Smooth muscle cell (in vitro differentiated cells): ENCODE data around the gene AADAC. TPM values are rescaled to one million over a fixed set of nuclear protein-coding genes. Genes with fewer than 3 reads are reported as not detected.

Source experiments
- DNase-seq: peaks from one replicate; lab custom pipeline; 2025; ENCODE audit not compliant: unreplicated experiment; lab: John Stamatoyannopoulos, UW
- H2AFZ ChIP-seq: fragments of 200-600 bp; sonication (generic); 2 replicates; pipeline ENCODE4 v1.6.0; 2016; ENCODE audit warnings: antibody characterized with exemption, low read depth, mild to moderate bottlenecking
- H3F3A ChIP-seq: fragments of 200-600 bp; sonication (generic); 2 replicates; pipeline ENCODE4 v1.6.0; 2017; ENCODE audit warnings: antibody characterized with exemption, low read depth
- H3K27ac ChIP-seq: fragments of 200-600 bp; sonication (generic); 2 replicates; pipeline ENCODE4 v1.5.1; 2016; ENCODE audit warnings: low read depth, mild to moderate bottlenecking
- H3K27me3 ChIP-seq: fragments of 200-600 bp; sonication (generic); 2 replicates; pipeline ENCODE4 v1.6.1; 2016; ENCODE audit warnings: low read depth, mild to moderate bottlenecking
- H3K36me3 ChIP-seq: fragments of 200-600 bp; sonication (generic); 2 replicates; pipeline ENCODE4 v1.5.1; 2016; ENCODE audit warnings: low read depth
- H3K4me1 ChIP-seq: fragments of 200-600 bp; sonication (generic); 2 replicates; pipeline ENCODE4 v1.5.1; 2016; ENCODE audit warnings: low read depth
- H3K4me2 ChIP-seq: fragments of 200-600 bp; sonication (generic); 2 replicates; pipeline ENCODE4 v1.6.0; 2016; ENCODE audit warnings: mild to moderate bottlenecking
- H3K4me3 ChIP-seq: fragments of 200-600 bp; sonication (generic); 2 replicates; pipeline ENCODE4 v1.5.1; 2016; ENCODE audit warnings: mild to moderate bottlenecking
- H3K79me2 ChIP-seq: fragments of 200-600 bp; sonication (generic); 2 replicates; pipeline ENCODE4 v1.6.0; 2016; ENCODE audit warnings: low read depth, mild to moderate bottlenecking
- H3K9ac ChIP-seq: fragments of 200-600 bp; sonication (generic); 2 replicates; pipeline ENCODE4 v1.6.0; 2016; ENCODE audit warnings: low read depth
- H3K9me3 ChIP-seq: fragments of 200-600 bp; sonication (generic); replicated peaks from 2 replicates; pipeline ENCODE4 v1.5.1; 2016; ENCODE audit warnings: low read depth
- H4K20me1 ChIP-seq: fragments of 200-600 bp; sonication (generic); 2 replicates; pipeline ENCODE4 v1.6.0; 2016; ENCODE audit warnings: low read depth
- CTCF ChIP-seq: fragments of 200-600 bp; sonication (generic); IDR thresholded peaks from 2 replicates; pipeline ENCODE4 v1.5.1; 2017; ENCODE audit warnings: borderline replicate concordance, mild to moderate bottlenecking, antibody characterized with exemption; ENCODE audit not compliant: insufficient read depth, poor library complexity, severe bottlenecking
- WGBS: methylation state at CpG from one replicate; pipeline ENCODE4 v1.1.7; 2016; ENCODE audit warnings: low lambda C conversion rate; 5-methylcytosine and 5-hydroxymethylcytosine counted together
- polyA plus RNA-seq: library from polyadenylated mRNA; unstranded; fragments of >200 nt; fragmentation: Nextera tagmentation; extraction: Ambion mirVana; gene quantifications from 2 replicates; pipeline ENCODE4 v1.2.1, GENCODE V29; 2016
- total RNA-seq: library from RNA; depleted of rRNA; stranded (reverse); fragments of >200 nt; gene quantifications from 2 replicates; pipeline ENCODE4 v1.2.3, GENCODE V29; 2014

AADAC gene
- total and polyA plus RNA-seq, 2 experiments from 2014 or later = 0.54 to 0.67 TPM

GRCh38 chr3:151818361-151818760 is 4.4 kb downstream of the AADAC start:
- no peaks in the 10 kb centered on the region for H3K27me3 ChIP-seq
- TF ChIP-seq CTCF = no peak
- no peak overlapping the region for H2AFZ ChIP-seq
- H3K27ac ChIP-seq = no peak overlapping the region
- H3K79me2 ChIP-seq = no peaks in the 10 kb centered on the region
- H3K36me3 ChIP-seq = no peaks in the 10 kb centered on the region
- DNase-seq = no peak
- no peak overlapping the region for H3K4me3 ChIP-seq
- no peaks in the 10 kb centered on the region for H4K20me1 ChIP-seq
- H3K4me1 ChIP-seq = no peaks in the 10 kb centered on the region
- WGBS = 84% methylated on average over 4 of the region's 4 CpGs
- H3K9ac ChIP-seq = no peak overlapping the region
- no peaks in the 10 kb centered on the region for H3K9me3 ChIP-seq
- no peak overlapping the region for H3K4me2 ChIP-seq
- no peaks in the 10 kb centered on the region for H3F3A ChIP-seq

- Histone ChIP-seq H3K36me3 (no peaks in the 10 kb centered on the region), H3K27ac (no peak overlapping the region), H4K20me1 (no peaks in the 10 kb centered on the region), H3K9ac (no peak overlapping the region), H3K4me1 (no peaks in the 10 kb centered on the region), H3K4me3 (no peak overlapping the region), H3K79me2 (no peaks in the 10 kb centered on the region), H3F3A (no peaks in the 10 kb centered on the region), H2AFZ (peak overlapping the region; percentile 50), H3K4me2 (no peak overlapping the region), H3K9me3 (no peaks in the 10 kb centered on the region), H3K27me3 (no peaks in the 10 kb centered on the region)
- TF ChIP-seq CTCF = no peak
- no peak for DNase-seq
- 52% methylated on average over 4 of the region's 4 CpGs for WGBS
These were observed 6.0 kb downstream of the AADAC start for GRCh38 chr3:151819910-151820309.

GRCh38 chr3:151827816-151828215 is 13.9 kb downstream of the AADAC start:
- no peak overlapping the region for H2AFZ ChIP-seq
- H3K4me3 ChIP-seq = no peak overlapping the region
- TF ChIP-seq CTCF = no peak
- no peaks in the 10 kb centered on the region for H3F3A ChIP-seq
- H3K4me1 ChIP-seq = no peaks in the 10 kb centered on the region
- H4K20me1 ChIP-seq = no peaks in the 10 kb centered on the region
- no peaks in the 10 kb centered on the region for H3K79me2 ChIP-seq
- H3K27ac ChIP-seq = no peak overlapping the region
- WGBS = 92% methylated on average over 3 of the region's 3 CpGs
- no peak overlapping the region for H3K4me2 ChIP-seq
- H3K36me3 ChIP-seq = no peaks in the 10 kb centered on the region
- no peaks in the 10 kb centered on the region for H3K27me3 ChIP-seq
- no peaks in the 10 kb centered on the region for H3K9me3 ChIP-seq
- H3K9ac ChIP-seq = no peak overlapping the region
- DNase-seq = no peak

GRCh38 chr3:151835751-151836525 is 22.0 kb downstream of the AADAC start:
- WGBS = 63% methylated on average over 5 of the region's 5 CpGs
- no peak overlapping the region for H3K4me2 ChIP-seq
- no peak for DNase-seq
- no peak overlapping the region for H2AFZ ChIP-seq
- TF ChIP-seq CTCF = no peak
- no peaks in the 10 kb centered on the region for H3K27me3 ChIP-seq
- no peaks in the 10 kb centered on the region for H4K20me1 ChIP-seq
- peaks cover 9% of the 10 kb centered on the region for H3F3A ChIP-seq
- H3K79me2 ChIP-seq = no peaks in the 10 kb centered on the region
- peaks cover 17% of the 10 kb centered on the region for H3K4me1 ChIP-seq
- H3K9ac ChIP-seq = no peak overlapping the region
- H3K27ac ChIP-seq = peak overlapping the region; percentile 19
- no peaks in the 10 kb centered on the region for H3K9me3 ChIP-seq
- H3K36me3 ChIP-seq = no peaks in the 10 kb centered on the region
- no peak overlapping the region for H3K4me3 ChIP-seq
